ENCODE data around the gene ZNF331. TPM values are rescaled to one million over a fixed set of nuclear protein-coding genes. Genes with fewer than 3 reads are reported as not detected.

The ZNF331 gene
- polyA plus RNA-seq, 1 experiment = 4.4 TPM

GRCh38 chr19:53517114-53517741 is 20.7 kb upstream of the ZNF331 start:
- TF ChIP-seq CTCF (IDR thresholded peaks at IDR 0.05; ENCODE audit: low read depth, low read length) = no peak
- H3K27me3 ChIP-seq (ENCODE audit: control insufficient read depth, insufficient read depth, low read length) = no peaks in the 10 kb centered on the region
- DNase-seq (ENCODE audit: low read depth, low spot score) = no peak
- ChIA-PET POLR2A (no interaction called here), CTCF (interaction anchor here (2.4 kb wide), 1 partner anchor 13 kb away, joined by 7 read pairs; no protein-coding TSS in a partner anchor)
- H3K9me3 ChIP-seq (ENCODE audit: control insufficient read depth, insufficient read depth, low read length) = peaks cover 10% of the 10 kb centered on the region
- no peak overlapping the region for H3K27ac ChIP-seq (ENCODE audit: low read depth, low read length)
- no peak overlapping the region for H3K4me3 ChIP-seq (ENCODE audit: low read depth, low read length)

DNA sequence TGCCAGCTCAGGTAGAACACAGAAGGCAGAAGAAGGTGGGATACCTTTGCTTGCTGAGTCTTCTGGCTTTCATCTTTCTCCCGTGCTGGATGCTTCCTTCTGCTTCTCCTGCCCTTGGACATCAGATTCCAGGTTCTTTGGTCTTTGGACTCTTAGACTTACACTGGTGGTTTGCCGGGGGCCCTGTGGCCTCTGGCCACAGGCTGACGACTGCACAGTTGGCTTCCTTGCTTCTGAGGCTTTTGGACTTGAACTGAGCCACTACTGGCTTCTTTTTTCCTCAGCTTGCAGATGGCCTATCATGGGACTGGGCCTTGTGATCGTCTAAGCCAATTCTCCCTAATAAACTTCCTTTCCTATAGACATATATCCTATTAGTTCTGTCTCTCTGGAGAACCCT is 19.8 kb upstream of the ZNF331 start:
- Histone ChIP-seq H3K27ac (ENCODE audit: low read depth, low read length) (no peak overlapping the region), H3K4me3 (ENCODE audit: low read depth, low read length) (no peak overlapping the region), H3K27me3 (ENCODE audit: control insufficient read depth, insufficient read depth, low read length) (no peaks in the 10 kb centered on the region), H3K9me3 (ENCODE audit: control insufficient read depth, insufficient read depth, low read length) (peaks cover 10% of the 10 kb centered on the region)
- no peak for TF ChIP-seq CTCF (IDR thresholded peaks at IDR 0.05; ENCODE audit: low read depth, low read length)
- ChIA-PET CTCF (no interaction called here), POLR2A (no interaction called here)
- no peak for DNase-seq (ENCODE audit: low read depth, low spot score)

DNA sequence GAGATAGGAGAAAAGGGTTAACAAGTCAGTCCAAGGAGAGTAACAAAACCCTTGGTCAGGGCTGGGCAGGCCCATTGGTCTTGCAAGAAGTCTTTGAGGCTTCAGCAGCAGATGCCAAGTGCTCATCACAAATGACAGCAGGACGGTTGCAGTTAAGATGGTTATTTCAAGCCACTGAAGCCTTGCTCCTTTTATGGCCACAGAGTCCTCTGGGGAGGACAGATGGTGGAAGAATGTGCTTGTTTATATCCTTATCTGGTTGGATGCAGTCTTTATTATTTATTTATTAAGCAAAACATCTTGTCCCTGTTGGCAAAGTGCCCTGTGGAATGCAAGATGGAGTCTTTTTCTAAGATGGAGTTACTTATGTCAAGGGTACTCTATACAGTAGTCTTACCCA is 19.2 kb upstream of the ZNF331 start:
- Histone ChIP-seq H3K27ac (ENCODE audit: low read depth, low read length) (no peak overlapping the region), H3K9me3 (ENCODE audit: control insufficient read depth, insufficient read depth, low read length) (peaks cover 10% of the 10 kb centered on the region), H3K4me3 (ENCODE audit: low read depth, low read length) (no peak overlapping the region), H3K27me3 (ENCODE audit: control insufficient read depth, insufficient read depth, low read length) (no peaks in the 10 kb centered on the region)
- TF ChIP-seq CTCF (IDR thresholded peaks at IDR 0.05; ENCODE audit: low read depth, low read length) = no peak
- CTCF ChIA-PET = no interaction called here
- POLR2A ChIA-PET = no interaction called here
- no peak for DNase-seq (ENCODE audit: low read depth, low spot score)

- TF ChIP-seq CTCF (IDR thresholded peaks at IDR 0.05; ENCODE audit: low read depth, low read length) = no peak
- no peak for DNase-seq (ENCODE audit: low read depth, low spot score)
- H3K9me3 ChIP-seq (ENCODE audit: control insufficient read depth, insufficient read depth, low read length) = peaks cover 10% of the 10 kb centered on the region
- ChIA-PET CTCF (interaction anchor here (1.4 kb wide), 1 partner anchor 95 kb away, joined by 3 read pairs; no protein-coding TSS in a partner anchor), POLR2A (no interaction called here)
- no peak overlapping the region for H3K27ac ChIP-seq (ENCODE audit: low read depth, low read length)
- H3K4me3 ChIP-seq (ENCODE audit: low read depth, low read length) = no peak overlapping the region
- no peaks in the 10 kb centered on the region for H3K27me3 ChIP-seq (ENCODE audit: control insufficient read depth, insufficient read depth, low read length)
Observed at GRCh38 chr19:53519446-53519845, 18.5 kb upstream of the ZNF331 start.

DNA sequence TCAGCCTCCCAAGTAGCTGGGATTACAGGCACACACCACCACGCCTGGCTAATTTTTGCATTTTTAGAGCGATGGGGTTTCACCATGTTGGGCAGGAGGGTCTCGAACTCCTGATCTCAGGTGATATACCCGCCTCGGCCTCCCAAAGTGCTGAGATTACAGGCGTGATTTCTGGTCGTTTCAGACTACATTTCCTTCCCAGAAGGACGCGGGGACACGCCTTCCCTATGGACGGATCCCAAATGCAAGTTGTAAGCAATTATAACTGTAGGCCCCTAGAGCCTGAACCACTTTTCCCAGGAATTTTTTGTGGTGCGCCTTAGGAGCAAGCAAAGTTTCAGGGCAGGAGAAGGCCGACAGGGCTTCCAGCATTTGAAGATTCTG is 17.8 kb upstream of the ZNF331 start:
- Histone ChIP-seq H3K27me3 (ENCODE audit: control insufficient read depth, insufficient read depth, low read length) (no peaks in the 10 kb centered on the region), H3K4me3 (ENCODE audit: low read depth, low read length) (peak overlapping the region; percentile 54), H3K27ac (ENCODE audit: low read depth, low read length) (peak overlapping the region; percentile 87), H3K9me3 (ENCODE audit: control insufficient read depth, insufficient read depth, low read length) (peaks cover 10% of the 10 kb centered on the region)
- no peak for TF ChIP-seq CTCF (IDR thresholded peaks at IDR 0.05; ENCODE audit: low read depth, low read length)
- POLR2A ChIA-PET = no interaction called here
- DNase-seq (ENCODE audit: low read depth, low spot score) = no peak
- CTCF ChIA-PET = interaction anchor here (1.0 to 1.4 kb wide), 5 partner anchors 8 to 272 kb away, joined by 3 to 5 read pairs (median 3); no protein-coding TSS in a partner anchor
